ENCODE data around the gene CPS1.

- TF ChIP-seq, protein P1, sequence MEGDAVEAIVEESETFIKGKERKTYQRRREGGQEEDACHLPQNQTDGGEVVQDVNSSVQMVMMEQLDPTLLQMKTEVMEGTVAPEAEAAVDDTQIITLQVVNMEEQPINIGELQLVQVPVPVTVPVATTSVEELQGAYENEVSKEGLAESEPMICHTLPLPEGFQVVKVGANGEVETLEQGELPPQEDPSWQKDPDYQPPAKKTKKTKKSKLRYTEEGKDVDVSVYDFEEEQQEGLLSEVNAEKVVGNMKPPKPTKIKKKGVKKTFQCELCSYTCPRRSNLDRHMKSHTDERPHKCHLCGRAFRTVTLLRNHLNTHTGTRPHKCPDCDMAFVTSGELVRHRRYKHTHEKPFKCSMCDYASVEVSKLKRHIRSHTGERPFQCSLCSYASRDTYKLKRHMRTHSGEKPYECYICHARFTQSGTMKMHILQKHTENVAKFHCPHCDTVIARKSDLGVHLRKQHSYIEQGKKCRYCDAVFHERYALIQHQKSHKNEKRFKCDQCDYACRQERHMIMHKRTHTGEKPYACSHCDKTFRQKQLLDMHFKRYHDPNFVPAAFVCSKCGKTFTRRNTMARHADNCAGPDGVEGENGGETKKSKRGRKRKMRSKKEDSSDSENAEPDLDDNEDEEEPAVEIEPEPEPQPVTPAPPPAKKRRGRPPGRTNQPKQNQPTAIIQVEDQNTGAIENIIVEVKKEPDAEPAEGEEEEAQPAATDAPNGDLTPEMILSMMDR (IDR thresholded peaks at IDR 0.05), result no peak
- no peak for TF ChIP-seq POLR2A (IDR thresholded peaks at IDR 0.05)
Measured at GRCh38 chr2:210676067-210676466, 119.7 kb downstream of the CPS1 start.
